ENCODE results near the gene DEPP1. TPM values are rescaled to one million over a fixed set of nuclear protein-coding genes. Genes with fewer than 3 reads are reported as not detected.

DEPP1 gene
- total and polyA plus RNA-seq, 2 donors (not counting 3 experiments of a cell fraction or from before 2014, with no cell fraction given): 364 to 951 TPM

DNA sequence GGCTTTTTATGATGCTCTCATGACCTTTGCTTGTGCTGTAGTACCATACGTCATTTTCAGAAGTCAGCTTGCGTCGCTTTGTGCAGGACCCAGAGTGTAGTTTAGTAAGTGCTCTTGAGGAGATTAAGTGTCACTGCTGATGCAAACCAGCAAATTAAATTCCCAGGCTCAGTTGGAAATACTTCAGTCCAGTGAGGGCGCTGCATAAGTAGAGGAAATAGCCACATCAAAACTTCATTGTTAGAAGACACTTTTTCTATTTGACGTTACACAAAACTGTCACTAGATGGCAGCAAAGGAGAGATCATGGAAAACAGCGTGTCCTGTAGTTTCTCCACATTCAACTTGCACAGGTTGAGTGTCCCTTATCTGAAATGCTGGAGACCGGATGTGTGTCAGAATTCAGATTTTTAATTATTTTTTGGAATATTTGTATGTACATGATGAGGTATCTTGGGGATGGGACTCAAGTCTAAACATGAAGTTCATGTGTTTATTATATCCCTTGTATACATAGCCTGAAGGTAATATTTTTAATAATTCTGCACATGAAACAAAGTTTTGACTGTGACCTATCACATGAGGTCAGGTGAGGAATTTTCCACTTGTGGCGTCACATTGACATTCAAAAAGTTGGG is 30.0 kb upstream of the DEPP1 start:
- peak overlapping the region; percentile 40 for H2AFZ ChIP-seq (ENCODE audit: low read depth, low read length)
- H3K4me1 ChIP-seq (ENCODE audit: control insufficient read depth, extremely low read depth, insufficient read depth, low read length): peaks cover 4% of the 10 kb centered on the region
- ChIA-PET POLR2A (no interaction called here), CTCF (interaction anchor here (1.4 to 9.0 kb wide), 5 partner anchors 28 to 457 kb away, joined by 3 to 62 read pairs (median 6); no protein-coding TSS in a partner anchor)
- peaks cover 3 to 6% of the 10 kb centered on the region in 2 experiments for H3K36me3 ChIP-seq (ENCODE audit: control insufficient read depth in 2 of 2, extremely low read depth in 1 of 2, insufficient read depth in 2 of 2, low read length in 2 of 2)
- DNase-seq (ENCODE audit: low read depth, low spot score): peak; percentile 94
- no peak overlapping the region for H3K27ac ChIP-seq (ENCODE audit: insufficient read depth, low read depth, low read length)
- no peaks in the 10 kb centered on the region for H3K9me3 ChIP-seq (replicated peaks; ENCODE audit: control insufficient read depth, insufficient read depth, low read length)
- no peak for TF ChIP-seq JUN (IDR thresholded peaks at IDR 0.05; ENCODE audit: borderline replicate concordance, insufficient read depth, insufficient read length, low read depth)
- peak; percentile 35 for TF ChIP-seq GATA2 (IDR thresholded peaks at IDR 0.05; ENCODE audit: insufficient read depth, insufficient read length, low read depth, low read length)
- peak; percentile 70 to 77 for TF ChIP-seq CTCF (IDR thresholded peaks at IDR 0.05; ENCODE audit: extremely low read depth in 1 of 2, insufficient read depth in 1 of 2, low read depth in 1 of 2, low read length in 2 of 2)
- H4K20me1 ChIP-seq (replicated peaks; ENCODE audit: control insufficient read depth, extremely low read depth, insufficient read depth, low read length): no peaks in the 10 kb centered on the region
- H3K79me2 ChIP-seq (ENCODE audit: control insufficient read depth, insufficient read depth, low read length): peaks cover 9% of the 10 kb centered on the region
- BruUV-seq (replicated peaks): no TSS peak
- intact Hi-C loops (cut with micrococcal nuclease) (loop anchor here (2.0 to 10.0 kb wide), 9 partner anchors 50 to 1016 kb away; partner anchors contain the start of genes ALOX5 and ZFAND4), dilution Hi-C loops (cut with MboI; ENCODE audit: extremely low pct_ligation_motif_present, low sequenced_read_pairs) (no loop called here)
- H3K9me1 ChIP-seq (replicated peaks; ENCODE audit: control insufficient read depth, extremely low read depth, insufficient read depth, low read length): no peaks in the 10 kb centered on the region
- H3K27me3 ChIP-seq (ENCODE audit: control insufficient read depth in 2 of 2, insufficient read depth in 2 of 2, low read length in 2 of 2): no peaks in the 10 kb centered on the region
- no peak overlapping the region for H3K9ac ChIP-seq (replicated peaks; ENCODE audit: extremely low read depth, insufficient read depth, low read length)
- peak; percentile 83 for FAIRE-seq
- H3K4me2 ChIP-seq (ENCODE audit: insufficient read depth, low read length): no peak overlapping the region
- H3K4me3 ChIP-seq (replicated peaks in 1 of 3; ENCODE audit: insufficient read depth in 1 of 3, low read depth in 1 of 3, low read length in 3 of 3): no peak overlapping the region
